H9 (cell line): Measurements from ENCODE around the gene PM20D2. TPM values are rescaled to one million over a fixed set of nuclear protein-coding genes. Genes with fewer than 3 reads are reported as not detected.

Source experiments
- DNase-seq: peaks from one replicate; pipeline ENCODE4 v3.0.0-alpha.2; 2017
- H2AFZ ChIP-seq: one replicate; pipeline ENCODE4 v1.6.1; 2013; ENCODE audit warnings: mild to moderate bottlenecking, low read length, control low read depth, moderate library complexity
- H2AK5ac ChIP-seq: 2 replicates; pipeline ENCODE4 v1.6.1; 2013; ENCODE audit warnings: low read length, control low read depth, mixed read lengths; ENCODE audit not compliant: insufficient read length
- H2BK120ac ChIP-seq: one replicate; pipeline ENCODE4 v1.6.1; 2013; ENCODE audit warnings: low read depth, mild to moderate bottlenecking, low read length, control low read depth, inconsistent platforms; ENCODE audit not compliant: poor library complexity, severe bottlenecking
- H2BK12ac ChIP-seq: 2 replicates; pipeline ENCODE4 v1.6.1; 2013; ENCODE audit warnings: low read length, control low read depth, mixed read lengths, low read depth; ENCODE audit not compliant: insufficient read length
- H2BK15ac ChIP-seq: 2 replicates; pipeline ENCODE4 v1.6.1; 2013; ENCODE audit warnings: low read depth, low read length, control low read depth
- H2BK20ac ChIP-seq: one replicate; pipeline ENCODE4 v1.6.1; 2013; ENCODE audit warnings: low read depth, mild to moderate bottlenecking, low read length, control low read depth, inconsistent platforms; ENCODE audit not compliant: poor library complexity, severe bottlenecking
- H2BK5ac ChIP-seq: 2 replicates; pipeline ENCODE4 v1.6.1; 2013; ENCODE audit warnings: low read length, control low read depth, mixed read lengths; ENCODE audit not compliant: insufficient read length
- H3K14ac ChIP-seq: 2 replicates; pipeline ENCODE4 v1.6.1; 2013; ENCODE audit warnings: low read length, control low read depth; ENCODE audit not compliant: insufficient read depth
- H3K18ac ChIP-seq: 2 replicates; pipeline ENCODE4 v1.6.1; 2013; ENCODE audit warnings: low read depth, mild to moderate bottlenecking, mixed read lengths, low read length, control low read depth; ENCODE audit not compliant: insufficient read length
- H3K23ac ChIP-seq: 2 replicates; pipeline ENCODE4 v1.6.1; 2013; ENCODE audit warnings: low read length, control low read depth, mixed read lengths, low read depth; ENCODE audit not compliant: insufficient read length
- H3K23me2 ChIP-seq: 2 replicates; pipeline ENCODE4 v1.6.1; 2013; ENCODE audit warnings: low read depth, mild to moderate bottlenecking, mixed read lengths, low read length, control low read depth; ENCODE audit not compliant: insufficient read length, poor library complexity, severe bottlenecking
- H3K27ac ChIP-seq: 2 replicates; pipeline ENCODE4 v1.5.1; 2013; ENCODE audit warnings: low read length, control low read depth, mixed read lengths, low read depth; ENCODE audit not compliant: insufficient read length
- H3K27me3 ChIP-seq: 2 replicates; pipeline ENCODE4 v1.6.1; 2013; ENCODE audit warnings: low read length, control low read depth, inconsistent platforms; ENCODE audit not compliant: insufficient read depth
- H3K4ac ChIP-seq: 2 replicates; pipeline ENCODE4 v1.6.1; 2013; ENCODE audit warnings: low read depth, mild to moderate bottlenecking, control low read depth, inconsistent platforms, low read length, moderate library complexity
- H3K4me1 ChIP-seq: 2 replicates; pipeline ENCODE4 v1.6.1; 2013; ENCODE audit warnings: low read length, control low read depth, inconsistent platforms; ENCODE audit not compliant: insufficient read depth
- H3K4me2 ChIP-seq: 2 replicates; pipeline ENCODE4 v1.6.1; 2013; ENCODE audit warnings: low read length, control low read depth, mixed read lengths; ENCODE audit not compliant: insufficient read length, insufficient read depth
- H3K56ac ChIP-seq: 2 replicates; pipeline ENCODE4 v1.6.1; 2013; ENCODE audit warnings: low read depth, mild to moderate bottlenecking, mixed read lengths, low read length, control low read depth; ENCODE audit not compliant: insufficient read length
- H3K79me1 ChIP-seq: 2 replicates; pipeline ENCODE4 v1.6.1; 2013; ENCODE audit warnings: low read depth, mild to moderate bottlenecking, moderate library complexity, low read length, control low read depth, inconsistent platforms; ENCODE audit not compliant: insufficient read depth, poor library complexity, severe bottlenecking
- H3K79me2 ChIP-seq: 2 replicates; pipeline ENCODE4 v1.6.1; 2013; ENCODE audit warnings: low read length, control low read depth, inconsistent platforms; ENCODE audit not compliant: insufficient read depth
- H3K9ac ChIP-seq: 2 replicates; pipeline ENCODE4 v1.6.1; 2013; ENCODE audit warnings: low read length, control low read depth, mixed read lengths; ENCODE audit not compliant: insufficient read length; ENCODE audit errors: extremely low read depth
- H3K9me3 ChIP-seq: one replicate; pipeline ENCODE4 v1.6.1; 2013; ENCODE audit warnings: low read depth, low read length, inconsistent platforms; ENCODE audit not compliant: control insufficient read depth
- H3T11ph ChIP-seq: one replicate; pipeline ENCODE4 v1.6.1; 2013; ENCODE audit warnings: mild to moderate bottlenecking, low read length, control low read depth, inconsistent platforms
- H4K20me1 ChIP-seq: one replicate; pipeline ENCODE4 v1.6.1; 2013; ENCODE audit not compliant: control insufficient read depth, insufficient read length, insufficient read depth
- H4K5ac ChIP-seq: 2 replicates; pipeline ENCODE4 v1.6.1; 2013; ENCODE audit warnings: low read depth, mild to moderate bottlenecking, mixed read lengths, low read length, control low read depth; ENCODE audit not compliant: insufficient read length
- H4K8ac ChIP-seq: replicated peaks from 2 replicates; pipeline ENCODE4 v1.6.1; 2013; ENCODE audit warnings: low read length, control low read depth, mixed read lengths, low read depth; ENCODE audit not compliant: insufficient read length
- H4K91ac ChIP-seq: 2 replicates; pipeline ENCODE4 v1.6.1; 2013; ENCODE audit warnings: low read depth, mild to moderate bottlenecking, moderate library complexity, mixed read lengths, low read length, control low read depth; ENCODE audit not compliant: insufficient read length
- H3K27ac Mint-ChIP-seq, 3 experiments: 2 replicates in 2 of 3; 3 replicates in 1 of 3; pipeline ENCODE4 v1.8.0; 2020 to 2021; ENCODE audit warnings: mixed read lengths in 3 of 3, mild to moderate bottlenecking in 1 of 3, moderate library complexity in 1 of 3
- H3K27me3 Mint-ChIP-seq: 2 replicates; pipeline ENCODE4 v1.8.0; 2021; ENCODE audit warnings: low read depth, mild to moderate bottlenecking, moderate library complexity, mixed read lengths
- H3K36me3 Mint-ChIP-seq, 3 experiments: 2 replicates in 2 of 3; 3 replicates in 1 of 3; pipeline ENCODE4 v1.8.0; 2020 to 2021; ENCODE audit warnings: low read depth in 3 of 3, mixed read lengths in 3 of 3; ENCODE audit not compliant: insufficient read depth in 1 of 3
- H3K4me1 Mint-ChIP-seq, 2 experiments: 2 replicates each; pipeline ENCODE4 v1.8.0; 2020; ENCODE audit warnings: mixed read lengths in 2 of 2
- H3K4me3 Mint-ChIP-seq, 2 experiments: 2 replicates in 1 of 2; 3 replicates in 1 of 2; pipeline ENCODE4 v1.8.0; 2020 to 2021; ENCODE audit warnings: mild to moderate bottlenecking in 2 of 2, mixed read lengths in 2 of 2, moderate library complexity in 1 of 2
- H3K9me3 Mint-ChIP-seq, 2 experiments: 2 replicates in 1 of 2; 3 replicates in 1 of 2; pipeline ENCODE4 v1.8.0; 2020; ENCODE audit warnings: mild to moderate bottlenecking in 2 of 2, mixed read lengths in 2 of 2, moderate library complexity in 1 of 2
- WGBS: extraction: QIAGEN DNeasy Blood & Tissue Kit; methylation state at CpG from one replicate; pipeline ENCODE4 v1.1.7; 2013; ENCODE audit warnings: missing lambda C conversion rate, low lambda C conversion rate, mixed read lengths; ENCODE audit not compliant: insufficient read length; ENCODE audit errors: extremely low coverage; 5-methylcytosine and 5-hydroxymethylcytosine counted together
- total RNA-seq: library from RNA; stranded (reverse); gene quantifications from 2 replicates; pipeline ENCODE4 v1.2.1, GENCODE V29; 2021
- TF ChIP-seq, protein P1 (sequence below): fragments of 200-600 bp; sonication (generic); conservative IDR thresholded peaks from 3 replicates; pipeline ENCODE4 v1.8.0; 2021; ENCODE audit warnings: antibody characterized with exemption, mild to moderate bottlenecking

The PM20D2 gene
- total RNA-seq, 1 experiment from 2014 or later, result 8.3 TPM

DNA sequence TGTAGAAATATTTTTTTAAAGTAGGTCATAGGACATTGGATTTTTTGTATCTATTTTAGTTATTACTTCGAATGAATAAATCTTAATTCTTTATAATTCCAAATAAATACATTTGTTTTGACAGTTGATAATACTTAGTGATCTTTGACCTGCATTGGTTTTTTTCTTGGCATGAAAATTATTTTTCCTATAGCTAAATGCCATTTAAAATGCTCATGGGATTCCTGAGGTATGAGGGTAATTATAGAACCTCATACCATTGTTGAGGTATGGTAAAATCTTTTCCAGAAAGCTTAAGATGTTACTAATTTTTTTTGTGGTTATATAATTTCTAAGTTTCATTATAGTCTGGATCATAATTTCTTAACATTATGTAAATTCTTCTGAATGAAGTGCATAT, 8.3 kb downstream of the PM20D2 start:
- no peaks in the 10 kb centered on the region for H4K20me1 ChIP-seq
- no peak overlapping the region for H3K4ac ChIP-seq
- DNase-seq, result no peak
- H2AFZ ChIP-seq, result no peak overlapping the region
- no peak overlapping the region for H2BK120ac ChIP-seq
- no peak overlapping the region for H3K23ac ChIP-seq
- no peak overlapping the region for H3K27ac ChIP-seq
- H2BK20ac ChIP-seq, result no peak overlapping the region
- H3T11ph ChIP-seq, result no peak overlapping the region
- H3K4me3 Mint-ChIP-seq, result no peak overlapping the region
- no peak overlapping the region for H3K4me2 ChIP-seq
- no peaks in the 10 kb centered on the region for H3K79me1 ChIP-seq
- no peaks in the 10 kb centered on the region for H3K9me3 ChIP-seq
- H3K27ac Mint-ChIP-seq, result no peak overlapping the region
- TF ChIP-seq, protein P1, sequence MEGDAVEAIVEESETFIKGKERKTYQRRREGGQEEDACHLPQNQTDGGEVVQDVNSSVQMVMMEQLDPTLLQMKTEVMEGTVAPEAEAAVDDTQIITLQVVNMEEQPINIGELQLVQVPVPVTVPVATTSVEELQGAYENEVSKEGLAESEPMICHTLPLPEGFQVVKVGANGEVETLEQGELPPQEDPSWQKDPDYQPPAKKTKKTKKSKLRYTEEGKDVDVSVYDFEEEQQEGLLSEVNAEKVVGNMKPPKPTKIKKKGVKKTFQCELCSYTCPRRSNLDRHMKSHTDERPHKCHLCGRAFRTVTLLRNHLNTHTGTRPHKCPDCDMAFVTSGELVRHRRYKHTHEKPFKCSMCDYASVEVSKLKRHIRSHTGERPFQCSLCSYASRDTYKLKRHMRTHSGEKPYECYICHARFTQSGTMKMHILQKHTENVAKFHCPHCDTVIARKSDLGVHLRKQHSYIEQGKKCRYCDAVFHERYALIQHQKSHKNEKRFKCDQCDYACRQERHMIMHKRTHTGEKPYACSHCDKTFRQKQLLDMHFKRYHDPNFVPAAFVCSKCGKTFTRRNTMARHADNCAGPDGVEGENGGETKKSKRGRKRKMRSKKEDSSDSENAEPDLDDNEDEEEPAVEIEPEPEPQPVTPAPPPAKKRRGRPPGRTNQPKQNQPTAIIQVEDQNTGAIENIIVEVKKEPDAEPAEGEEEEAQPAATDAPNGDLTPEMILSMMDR, result no peak
- no peaks in the 10 kb centered on the region for H3K79me2 ChIP-seq
- no CpG with 5 or more reads among the region's 1 CpG for WGBS
- H3K18ac ChIP-seq, result no peak overlapping the region
- H4K91ac ChIP-seq, result no peak overlapping the region
- H3K4me1 Mint-ChIP-seq, result no peaks in the 10 kb centered on the region
- H4K8ac ChIP-seq, result no peak overlapping the region
- no peak overlapping the region for H3K56ac ChIP-seq
- no peak overlapping the region for H2BK15ac ChIP-seq
- H3K9ac ChIP-seq, result no peak overlapping the region
- H3K9me3 Mint-ChIP-seq, result no peaks in the 10 kb centered on the region
- no peaks in the 10 kb centered on the region for H3K27me3 ChIP-seq
- no peak overlapping the region for H2BK5ac ChIP-seq
- H2AK5ac ChIP-seq, result no peak overlapping the region
- H3K27me3 Mint-ChIP-seq, result no peaks in the 10 kb centered on the region
- H2BK12ac ChIP-seq, result no peak overlapping the region
- H3K36me3 Mint-ChIP-seq, result peaks cover 0 to 2% (median 0%) of the 10 kb centered on the region in 3 experiments; a peak in 1 of 7 replicates
- H3K4me1 ChIP-seq, result no peaks in the 10 kb centered on the region
- H4K5ac ChIP-seq, result no peak overlapping the region
- no peak overlapping the region for H3K14ac ChIP-seq
- H3K23me2 ChIP-seq, result no peaks in the 10 kb centered on the region
